PC-3 (cell line): ENCODE data around the gene TMEM11. TPM values are rescaled to one million over a fixed set of nuclear protein-coding genes. Genes with fewer than 3 reads are reported as not detected.

Experiments
- ATAC-seq: fragments of 200-7000 bp; cut with Tn5 transposase; 2 replicates; pipeline ENCODE4 v1.9.1; 2020; ENCODE audit warnings: mild to moderate bottlenecking, moderate library complexity
- BruUV-seq: library from RNA; stranded (reverse); fragments of 400-500 nt; replicated peaks from 2 replicates; lab custom pipeline; 2021; lab: Mats Ljungman, UMichigan
- CTCF ChIA-PET: fragments of 300-600 bp; sonication (Branson Sonifier 250); formaldehyde crosslinking; loops from one replicate; lab custom pipeline; 2022; ENCODE audit warnings: antibody characterized with exemption; lab: Charles Lee
- POLR2A ChIA-PET: fragments of 300-600 bp; sonication (Branson Sonifier 250); formaldehyde crosslinking; loops from one replicate; lab custom pipeline; 2022; ENCODE audit warnings: antibody characterized with exemption; ENCODE audit not compliant: unreplicated experiment; lab: Charles Lee
- DNase-seq: peaks from one replicate; pipeline ENCODE4 v3.0.0-alpha.2; 2015
- H2AFZ ChIP-seq: fragments of 300-600 bp; sonication (generic); 2 replicates; pipeline ENCODE4 v1.6.0; 2016; ENCODE audit warnings: antibody characterized with exemption, low read length
- H3F3A ChIP-seq: fragments of 300-600 bp; sonication (generic); one replicate; pipeline ENCODE4 v1.6.0; 2017; ENCODE audit warnings: antibody characterized with exemption, low read length, control low read depth, mild to moderate bottlenecking; ENCODE audit not compliant: unreplicated experiment
- H3K27ac ChIP-seq: fragments of 300-600 bp; sonication (generic); 2 replicates; pipeline ENCODE4 v1.5.1; 2016; ENCODE audit warnings: mild to moderate bottlenecking, low read length
- H3K27me3 ChIP-seq: fragments of 300-600 bp; sonication (generic); 2 replicates; pipeline ENCODE4 v1.6.1; 2016; ENCODE audit warnings: low read length, mixed read lengths
- H3K36me3 ChIP-seq: fragments of 300-600 bp; sonication (generic); 2 replicates; pipeline ENCODE4 v1.6.1; 2016; ENCODE audit warnings: low read depth, mixed run types, low read length, mixed read lengths
- H3K4me1 ChIP-seq: fragments of 300-600 bp; sonication (generic); 2 replicates; pipeline ENCODE4 v1.5.1; 2016; ENCODE audit warnings: low read length; ENCODE audit not compliant: insufficient read depth
- H3K4me2 ChIP-seq: fragments of 300-600 bp; sonication (generic); 2 replicates; pipeline ENCODE4 v1.6.0; 2016; ENCODE audit warnings: low read length
- H3K4me3 ChIP-seq: fragments of 300-600 bp; sonication (generic); 2 replicates; pipeline ENCODE4 v1.5.1; 2016; ENCODE audit warnings: mild to moderate bottlenecking, low read length, mixed read lengths
- H3K79me2 ChIP-seq: fragments of 300-600 bp; sonication (generic); 2 replicates; pipeline ENCODE4 v1.6.1; 2017; ENCODE audit warnings: low read length, mixed read lengths
- H3K9ac ChIP-seq: fragments of 300-600 bp; sonication (generic); 2 replicates; pipeline ENCODE4 v1.6.0; 2016; ENCODE audit warnings: mild to moderate bottlenecking, low read length
- H3K9me2 ChIP-seq: fragments of 300-600 bp; sonication (generic); replicated peaks from 2 replicates; pipeline ENCODE4 v1.6.1; 2016; ENCODE audit warnings: mixed run types, low read length, mixed read lengths
- H3K9me3 ChIP-seq: fragments of 300-600 bp; sonication (generic); 2 replicates; pipeline ENCODE4 v1.6.1; 2016; ENCODE audit warnings: low read length, mixed read lengths
- H4K20me1 ChIP-seq: fragments of 300-600 bp; sonication (generic); 2 replicates; pipeline ENCODE4 v1.6.1; 2016; ENCODE audit warnings: low read length, mixed read lengths
- CTCF ChIP-seq: fragments of 300-600 bp; sonication (generic); conservative IDR thresholded peaks from 2 replicates; pipeline ENCODE4 v1.5.1; 2017; ENCODE audit warnings: antibody characterized with exemption, low read depth, mild to moderate bottlenecking, low read length
- EZH2 ChIP-seq: fragments of 300-600 bp; sonication (generic); IDR thresholded peaks from one replicate; pipeline ENCODE4 v1.6.1; 2017; ENCODE audit warnings: antibody characterized with exemption, mild to moderate bottlenecking, low read length; ENCODE audit not compliant: unreplicated experiment
- EZH2phosphoT487 ChIP-seq: fragments of 300-600 bp; sonication (generic); IDR thresholded peaks from 2 replicates; pipeline ENCODE4 v1.6.1; 2018; ENCODE audit warnings: mild to moderate bottlenecking, antibody characterized with exemption, low read length, borderline replicate concordance
- intact Hi-C: fragments of 100-400 bp; cut with micrococcal nuclease; formaldehyde crosslinking; loops from 2 replicates; pipeline ENCODE4 v1.9.0; 2023
- total RNA-seq: library from RNA; depleted of rRNA; stranded (reverse); fragments of >200 nt; gene quantifications from 2 replicates; pipeline ENCODE4 v1.2.3, GENCODE V29; 2014

Gene TMEM11
- total RNA-seq, 1 experiment from 2014 or later: 70.8 TPM

- POLR2A ChIA-PET: no interaction called here
- no TSS peak for BruUV-seq
- H3K9ac ChIP-seq: no peak overlapping the region
These were observed 35.3 kb upstream of the TMEM11 start for GRCh38 chr17:21249086-21249795.

GRCh38 chr17:21248500-21248899 lies 34.5 kb upstream of the TMEM11 start:
- H3K4me1 ChIP-seq: peaks cover under 1% of the 10 kb centered on the region
- H3K4me3 ChIP-seq: no peak overlapping the region
- no peaks in the 10 kb centered on the region for H3K79me2 ChIP-seq
- no peaks in the 10 kb centered on the region for H3F3A ChIP-seq
- ATAC-seq: no peak
- no peaks in the 10 kb centered on the region for H3K9me3 ChIP-seq
- no peaks in the 10 kb centered on the region for H3K27me3 ChIP-seq
- intact Hi-C loops: no loop called here
- no TSS peak for BruUV-seq
- no peak overlapping the region for H3K27ac ChIP-seq
- H3K9ac ChIP-seq: no peak overlapping the region
- no peak for DNase-seq
- ChIA-PET POLR2A (no interaction called here), CTCF (no interaction called here)
- TF ChIP-seq EZH2 (no peak), EZH2phosphoT487 (no peak), CTCF (no peak)
- no peaks in the 10 kb centered on the region for H4K20me1 ChIP-seq
- H3K36me3 ChIP-seq: no peaks in the 10 kb centered on the region
- no peaks in the 10 kb centered on the region for H3K9me2 ChIP-seq
- no peak overlapping the region for H3K4me2 ChIP-seq
- no peak overlapping the region for H2AFZ ChIP-seq

More at GRCh38 chr17:21249086-21249795, 35.3 kb upstream of the TMEM11 start:
- Histone ChIP-seq H3K9me2 (no peaks in the 10 kb centered on the region), H3K4me2 (no peak overlapping the region), H3K9me3 (no peaks in the 10 kb centered on the region), H3K4me3 (no peak overlapping the region), H3K27me3 (no peaks in the 10 kb centered on the region), H3F3A (no peaks in the 10 kb centered on the region), H3K27ac (no peak overlapping the region), H4K20me1 (no peaks in the 10 kb centered on the region), H3K36me3 (no peaks in the 10 kb centered on the region), H2AFZ (no peak overlapping the region), H3K79me2 (no peaks in the 10 kb centered on the region), H3K4me1 (peaks cover 8% of the 10 kb centered on the region)
- CTCF ChIA-PET: no interaction called here
- no peak for ATAC-seq
- DNase-seq: no peak
- TF ChIP-seq EZH2 (no peak), EZH2phosphoT487 (no peak), CTCF (no peak)
- intact Hi-C loops: no loop called here

- ATAC-seq: no peak
- CTCF ChIA-PET: no interaction called here
- TF ChIP-seq EZH2phosphoT487 (no peak), EZH2 (no peak), CTCF (no peak)
These were observed 33.7 kb upstream of the TMEM11 start for GRCh38 chr17:21247552-21248258.

More at GRCh38 chr17:21247552-21248258, 33.7 kb upstream of the TMEM11 start:
- POLR2A ChIA-PET: no interaction called here
- Histone ChIP-seq H2AFZ (no peak overlapping the region), H4K20me1 (no peaks in the 10 kb centered on the region), H3K27me3 (no peaks in the 10 kb centered on the region), H3K36me3 (no peaks in the 10 kb centered on the region), H3K4me3 (no peak overlapping the region), H3K4me1 (no peaks in the 10 kb centered on the region), H3K9me2 (no peaks in the 10 kb centered on the region), H3K27ac (no peak overlapping the region), H3F3A (no peaks in the 10 kb centered on the region), H3K9ac (no peak overlapping the region), H3K9me3 (no peaks in the 10 kb centered on the region), H3K4me2 (no peak overlapping the region), H3K79me2 (no peaks in the 10 kb centered on the region)
- no TSS peak for BruUV-seq
- intact Hi-C loops: no loop called here
- no peak for DNase-seq
